HepG2 (cell line): ENCODE results near the gene FAM222A. TPM values are rescaled to one million over a fixed set of nuclear protein-coding genes. Genes with fewer than 3 reads are reported as not detected.

Experiments
- ATRX ChIP-seq: sonication (generic); formaldehyde crosslinking; IDR thresholded peaks from 2 replicates; pipeline ENCODE4 v1.4.0; 2020; ENCODE audit warnings: missing genetic modification reagents, borderline replicate concordance
- GATAD2A ChIP-seq: IDR thresholded peaks from 2 replicates; pipeline ENCODE4 v1.6.1; 2016
- GMEB2 ChIP-seq: IDR thresholded peaks from 2 replicates; pipeline ENCODE4 v1.6.1; 2016; ENCODE audit warnings: missing biosample characterization, missing genetic modification reagents, low read depth
- GRHL1 ChIP-seq: sonication (generic); formaldehyde crosslinking; conservative IDR thresholded peaks from 2 replicates; pipeline ENCODE4 v1.8.0; 2022; ENCODE audit warnings: missing genetic modification reagents
- HOXA3 ChIP-seq: sonication (generic); formaldehyde crosslinking; IDR thresholded peaks from 2 replicates; pipeline ENCODE4 v1.5.0; 2020; ENCODE audit warnings: missing genetic modification reagents
- ISL2 ChIP-seq: sonication (generic); formaldehyde crosslinking; IDR thresholded peaks from 2 replicates; pipeline ENCODE4 v1.5.0; 2020; ENCODE audit warnings: missing genetic modification reagents
- KDM4B ChIP-seq: sonication (generic); formaldehyde crosslinking; IDR thresholded peaks from 2 replicates; pipeline ENCODE4 v1.4.0; 2020; ENCODE audit warnings: missing genetic modification reagents
- KLF6 ChIP-seq: IDR thresholded peaks from 2 replicates; pipeline ENCODE4 v1.8.0; 2016; ENCODE audit warnings: missing biosample characterization, missing genetic modification reagents
- MTF2 ChIP-seq: sonication (generic); formaldehyde crosslinking; IDR thresholded peaks from 2 replicates; pipeline ENCODE4 v1.5.0; 2020; ENCODE audit warnings: missing genetic modification reagents, borderline replicate concordance
- NFYB ChIP-seq: sonication (generic); formaldehyde crosslinking; IDR thresholded peaks from 2 replicates; pipeline ENCODE4 v1.4.0; 2020; ENCODE audit warnings: missing genetic modification reagents
- PAWR ChIP-seq: sonication (generic); formaldehyde crosslinking; IDR thresholded peaks from 2 replicates; pipeline ENCODE4 v1.4.0; 2020; ENCODE audit warnings: missing genetic modification reagents, mild to moderate bottlenecking, borderline replicate concordance
- POGZ ChIP-seq: sonication (generic); formaldehyde crosslinking; IDR thresholded peaks from 2 replicates; pipeline ENCODE4 v1.4.0; 2020; ENCODE audit warnings: mild to moderate bottlenecking, missing genetic modification reagents
- RFXAP ChIP-seq: sonication (generic); formaldehyde crosslinking; IDR thresholded peaks from 2 replicates; pipeline ENCODE4 v1.4.0; 2020; ENCODE audit warnings: missing genetic modification reagents, borderline replicate concordance
- SP2 ChIP-seq: sonication (generic); formaldehyde crosslinking; IDR thresholded peaks from 2 replicates; pipeline ENCODE4 v1.5.1; 2020; ENCODE audit warnings: mild to moderate bottlenecking, missing genetic modification reagents
- SRY ChIP-seq: sonication (generic); formaldehyde crosslinking; IDR thresholded peaks from 2 replicates; pipeline ENCODE4 v1.8.0; 2022; ENCODE audit warnings: mild to moderate bottlenecking, missing genetic modification reagents
- TOPORS ChIP-seq: sonication (generic); formaldehyde crosslinking; IDR thresholded peaks from 2 replicates; pipeline ENCODE4 v1.8.0; 2023; ENCODE audit warnings: mild to moderate bottlenecking, missing genetic modification reagents
- XBP1 ChIP-seq: sonication (generic); formaldehyde crosslinking; IDR thresholded peaks from 2 replicates; pipeline ENCODE4 v1.5.0; 2020; ENCODE audit warnings: missing genetic modification reagents
- ZBTB14 ChIP-seq: sonication (generic); formaldehyde crosslinking; IDR thresholded peaks from 2 replicates; pipeline ENCODE4 v1.4.0; 2020; ENCODE audit warnings: missing genetic modification reagents
- ZBTB34 ChIP-seq: sonication (generic); formaldehyde crosslinking; IDR thresholded peaks from 2 replicates; pipeline ENCODE4 v1.8.0; 2022; ENCODE audit warnings: mild to moderate bottlenecking, missing genetic modification reagents
- ZBTB42 ChIP-seq: sonication (generic); formaldehyde crosslinking; IDR thresholded peaks from 2 replicates; pipeline ENCODE4 v1.5.0; 2020; ENCODE audit warnings: mild to moderate bottlenecking, missing genetic modification reagents
- ZNF124 ChIP-seq: sonication (generic); formaldehyde crosslinking; IDR thresholded peaks from 2 replicates; pipeline ENCODE4 v1.4.0; 2020; ENCODE audit warnings: missing genetic modification reagents
- ZNF143 ChIP-seq: sonication (generic); formaldehyde crosslinking; IDR thresholded peaks from 2 replicates; pipeline ENCODE4 v1.4.0; 2020; ENCODE audit warnings: missing genetic modification reagents
- ZNF263 ChIP-seq: sonication (generic); formaldehyde crosslinking; IDR thresholded peaks from 2 replicates; pipeline ENCODE4 v1.4.0; 2020; ENCODE audit warnings: missing genetic modification reagents
- ZNF282 ChIP-seq: fragments of 450-650 bp; IDR thresholded peaks from 2 replicates; pipeline ENCODE4 v1.6.1; 2018; ENCODE audit not compliant: partially characterized antibody
- polyA plus RNA-seq, 8 experiments: library from polyadenylated mRNA; depleted of rRNA in 3 of 8; stranded (reverse) in 7 of 8; unstranded in 1 of 8; fragments of >200 nt; fragmentation: Illumina TruSeq in 4 of 8; extraction: Trizol in 4 of 8; gene quantifications; 2 replicates each; pipeline versions ENCODE4 v1.2.1 to v1.2.3, GENCODE V29; 2011 to 2016; ENCODE audit warnings: low read depth in 4 of 8, missing spikeins in 1 of 8, mixed read lengths in 1 of 8; ENCODE audit not compliant: insufficient read depth in 1 of 8
- total RNA-seq, 5 experiments: library from RNA; depleted of rRNA; stranded (reverse); fragments of >200 nt; fragmentation: Illumina TruSeq; extraction: Trizol; gene quantifications; 2 replicates each; pipeline ENCODE4 v1.2.3, GENCODE V29; 2016; ENCODE audit warnings: low read depth in 1 of 5

FAM222A gene
- total and polyA plus RNA-seq, 2 of the 13 experiments (the other 11 are each of a cell fraction or from before 2014, with no cell fraction given) = 2.7 to 9.6 TPM

GRCh38 chr12:109760031-109760929 lies 46.7 kb downstream of the FAM222A start (continued):
- TF ChIP-seq GMEB2 (CRISPR knock-in tag) = no peak
- no peak for TF ChIP-seq ZNF143 (CRISPR knock-in tag)
- no peak for TF ChIP-seq TOPORS (CRISPR knock-in tag)
- no peak for TF ChIP-seq ZNF263 (CRISPR knock-in tag)
- no peak for TF ChIP-seq ZBTB14 (CRISPR knock-in tag)
- no peak for TF ChIP-seq MTF2
- no peak for TF ChIP-seq POGZ
- no peak for TF ChIP-seq SP2 (CRISPR knock-in tag)
- no peak for TF ChIP-seq SRY (CRISPR knock-in tag)
- no peak for TF ChIP-seq KDM4B (CRISPR knock-in tag)
- no peak for TF ChIP-seq XBP1
- no peak for TF ChIP-seq ZNF282
- no peak for TF ChIP-seq RFXAP
- TF ChIP-seq NFYB (CRISPR knock-in tag) = no peak
- TF ChIP-seq ZBTB42 (CRISPR knock-in tag) = no peak
- no peak for TF ChIP-seq PAWR
- no peak for TF ChIP-seq ZNF124 (CRISPR knock-in tag)
- TF ChIP-seq ISL2 (CRISPR knock-in tag) = no peak
- no peak for TF ChIP-seq GRHL1 (CRISPR knock-in tag)
- TF ChIP-seq ATRX (CRISPR knock-in tag) = no peak
- no peak for TF ChIP-seq KLF6 (CRISPR knock-in tag)
- TF ChIP-seq ZBTB34 = no peak
- peak; percentile 55; the same call in 1 of the 2 replicates for TF ChIP-seq GATAD2A (CRISPR knock-in tag)
- peak; percentile 44; the same call in 1 of the 2 replicates for TF ChIP-seq HOXA3
